Mucosa of descending colon (tissue), 3 donors: ENCODE measurements around the gene FKBP6. TPM values are rescaled to one million over a fixed set of nuclear protein-coding genes. Genes with fewer than 3 reads are reported as not detected.

Experiments used
- ATAC-seq: fragments of 200-7000 bp; cut with Tn5 transposase; one replicate; pipeline ENCODE4 v1.9.1; 2020; ENCODE audit warnings: mild to moderate bottlenecking, moderate library complexity
- DNase-seq, 3 donors: peaks; one replicate each; pipeline ENCODE4 v3.0.0-alpha.2; 2020
- H3K36me3 ChIP-seq: fragments of 200-600 bp; one replicate; pipeline ENCODE4 v1.8.0; 2021; ENCODE audit warnings: low read depth, mild to moderate bottlenecking
- H3K4me1 ChIP-seq: fragments of 200-600 bp; one replicate; pipeline ENCODE4 v1.8.0; 2021; ENCODE audit warnings: low read depth, mild to moderate bottlenecking
- H3K4me3 ChIP-seq: fragments of 200-600 bp; one replicate; pipeline ENCODE4 v1.8.0; 2021; ENCODE audit warnings: mild to moderate bottlenecking
- H3K9me3 ChIP-seq: fragments of 200-600 bp; one replicate; pipeline ENCODE4 v1.8.0; 2021; ENCODE audit warnings: mild to moderate bottlenecking
- intact Hi-C, 2 donors: fragments of 100-400 bp; cut with DNase I in 1 of 2; cut with micrococcal nuclease in 1 of 2; formaldehyde crosslinking; loops; one replicate each; pipeline versions ENCODE4 v1.11.0 to v1.11.1; 2022; cut with DNase I, micrococcal nuclease
- total RNA-seq, 3 donors: library from RNA; stranded (reverse); fragmentation: NEBNext Ultra II Directional in 2 of 3; extraction: Animal tissue kit (Norgen Biotek cat#: 25700) in 2 of 3; gene quantifications; one replicate each; pipeline versions ENCODE4 v1.2.1 to v1.2.4, GENCODE V29; 2021 to 2023
- TF ChIP-seq, protein P1 (sequence below): fragments of 200-600 bp; IDR thresholded peaks from one replicate; pipeline ENCODE4 v1.8.0; 2022; ENCODE audit warnings: antibody characterized with exemption, mild to moderate bottlenecking
- donor health status: DM: no; HTN: no; CAD: no; lungs with moderate emphysema.
- donor health status: DM: no; HTN: no; CAD: no.
- donor health status: DM: no; HTN: yes; CAD: no.

The FKBP6 gene
- total RNA-seq, 3 donors from 2014 or later, result not detected

GRCh38 chr7:73341877-73342276, 13.9 kb downstream of the FKBP6 start:
- DNase-seq (no peak), ATAC-seq (no peak)
- Histone ChIP-seq H3K4me1 (no peaks in the 10 kb centered on the region), H3K36me3 (no peaks in the 10 kb centered on the region), H3K9me3 (no peaks in the 10 kb centered on the region), H3K4me3 (no peak overlapping the region)
- TF ChIP-seq, protein P1, sequence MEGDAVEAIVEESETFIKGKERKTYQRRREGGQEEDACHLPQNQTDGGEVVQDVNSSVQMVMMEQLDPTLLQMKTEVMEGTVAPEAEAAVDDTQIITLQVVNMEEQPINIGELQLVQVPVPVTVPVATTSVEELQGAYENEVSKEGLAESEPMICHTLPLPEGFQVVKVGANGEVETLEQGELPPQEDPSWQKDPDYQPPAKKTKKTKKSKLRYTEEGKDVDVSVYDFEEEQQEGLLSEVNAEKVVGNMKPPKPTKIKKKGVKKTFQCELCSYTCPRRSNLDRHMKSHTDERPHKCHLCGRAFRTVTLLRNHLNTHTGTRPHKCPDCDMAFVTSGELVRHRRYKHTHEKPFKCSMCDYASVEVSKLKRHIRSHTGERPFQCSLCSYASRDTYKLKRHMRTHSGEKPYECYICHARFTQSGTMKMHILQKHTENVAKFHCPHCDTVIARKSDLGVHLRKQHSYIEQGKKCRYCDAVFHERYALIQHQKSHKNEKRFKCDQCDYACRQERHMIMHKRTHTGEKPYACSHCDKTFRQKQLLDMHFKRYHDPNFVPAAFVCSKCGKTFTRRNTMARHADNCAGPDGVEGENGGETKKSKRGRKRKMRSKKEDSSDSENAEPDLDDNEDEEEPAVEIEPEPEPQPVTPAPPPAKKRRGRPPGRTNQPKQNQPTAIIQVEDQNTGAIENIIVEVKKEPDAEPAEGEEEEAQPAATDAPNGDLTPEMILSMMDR, result no peak
- intact Hi-C loops, result no loop called here

DNA sequence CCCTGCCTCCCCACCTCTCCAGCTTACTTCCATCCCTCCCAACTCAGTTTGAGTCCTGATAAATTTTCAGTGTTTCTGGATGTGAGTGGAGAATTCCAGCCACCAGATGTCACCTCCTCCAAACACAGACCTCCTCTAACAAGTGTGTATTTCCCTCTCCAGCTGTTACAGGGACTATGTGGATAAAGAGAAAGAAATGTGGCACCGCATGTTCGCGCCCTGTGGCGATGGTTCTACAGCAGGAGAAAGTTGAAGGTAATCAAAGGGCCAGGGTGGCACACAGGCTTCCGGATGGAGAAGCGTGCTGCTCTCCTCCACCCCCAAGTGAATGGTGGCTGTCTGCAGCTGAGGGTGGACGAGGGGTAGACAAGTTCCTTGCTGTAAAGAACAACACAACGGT, 14.7 kb downstream of the FKBP6 start:
- ATAC-seq (peak; percentile 31), DNase-seq (peak in 1 of 3 donors; percentile 17)
- Histone ChIP-seq H3K36me3 (no peaks in the 10 kb centered on the region), H3K4me1 (no peaks in the 10 kb centered on the region), H3K4me3 (no peak overlapping the region), H3K9me3 (no peaks in the 10 kb centered on the region)
- TF ChIP-seq, protein P1, result no peak
- intact Hi-C loops, result no loop called here

GRCh38 chr7:73343671-73344380, 15.9 kb downstream of the FKBP6 start:
- TF ChIP-seq, protein P1, result no peak
- ATAC-seq (no peak), DNase-seq (no peak)
- Histone ChIP-seq H3K4me1 (no peaks in the 10 kb centered on the region), H3K4me3 (no peak overlapping the region), H3K36me3 (no peaks in the 10 kb centered on the region), H3K9me3 (no peaks in the 10 kb centered on the region)
- intact Hi-C loops, result no loop called here

GRCh38 chr7:73345538-73345937, 17.6 kb downstream of the FKBP6 start:
- intact Hi-C loops, result no loop called here
- H3K9me3 ChIP-seq, result no peaks in the 10 kb centered on the region
- no peak overlapping the region for H3K4me3 ChIP-seq
- no peaks in the 10 kb centered on the region for H3K36me3 ChIP-seq
- ATAC-seq (no peak), DNase-seq (no peak)
- TF ChIP-seq, protein P1, result no peak
- H3K4me1 ChIP-seq, result no peaks in the 10 kb centered on the region

- DNase-seq, result no peak
- intact Hi-C loops, result no loop called here
- TF ChIP-seq, protein P1, result no peak
These were observed 18.0 kb downstream of the FKBP6 start for GRCh38 chr7:73345951-73346350.

More at GRCh38 chr7:73345951-73346350, 18.0 kb downstream of the FKBP6 start:
- no peak overlapping the region for H3K4me3 ChIP-seq
- H3K4me1 ChIP-seq, result no peaks in the 10 kb centered on the region
- no peak for ATAC-seq
- H3K36me3 ChIP-seq, result no peaks in the 10 kb centered on the region
- no peaks in the 10 kb centered on the region for H3K9me3 ChIP-seq
